KBM-7 (cell line): ENCODE data around the gene SNX1.

Experiments used
- DNase-seq: peaks from one replicate; pipeline ENCODE4 v3.0.0-alpha.2; 2015
- in situ Hi-C: fragments of 300-500 bp; cut with MboI; formaldehyde crosslinking; loops from 2 replicates; pipeline ENCODE4 v1.14.3; 2020; ENCODE audit warnings: low sequenced_read_pairs, low pct_unique_long_range_greater_than_20kb, mixed read lengths

The SNX1 gene

GRCh38 chr15:64156652-64157331 lies 61.0 kb downstream of the SNX1 start:
- DNase-seq: no peak
- in situ Hi-C loops: no loop called here

- no peak for DNase-seq
- in situ Hi-C loops: no loop called here
Measured at GRCh38 chr15:64157599-64158125, 61.9 kb downstream of the SNX1 start.

- DNase-seq: no peak
- in situ Hi-C loops: no loop called here
Measured at GRCh38 chr15:64158363-64159134, 62.8 kb downstream of the SNX1 start.

GRCh38 chr15:64161688-64162477 lies 66.1 kb downstream of the SNX1 start:
- in situ Hi-C loops: no loop called here

GRCh38 chr15:64162478-64162868 lies 66.7 kb downstream of the SNX1 start:
- in situ Hi-C loops: no loop called here
- no peak for DNase-seq

More at GRCh38 chr15:64161688-64162477, 66.1 kb downstream of the SNX1 start:
- no peak for DNase-seq

GRCh38 chr15:64162869-64163658 lies 67.3 kb downstream of the SNX1 start, which contains the start of gene PPIB:
Gene PPIB (minus strand): TSS chr15:64163022. CDS start chr15:64162986, 36 bp downstream.
- in situ Hi-C loops: no loop called here
- DNase-seq: peak; percentile 100

- peak; percentile 54 for DNase-seq
- in situ Hi-C loops: no loop called here
Measured at GRCh38 chr15:64163659-64164362, 68.0 kb downstream of the SNX1 start.

GRCh38 chr15:64164436-64164835 lies 68.7 kb downstream of the SNX1 start:
- no peak for DNase-seq
- in situ Hi-C loops: no loop called here

GRCh38 chr15:64166102-64166890 lies 70.5 kb downstream of the SNX1 start:
- in situ Hi-C loops: no loop called here

GRCh38 chr15:64180235-64180824 lies 84.5 kb downstream of the SNX1 start:
- DNase-seq: no peak
- in situ Hi-C loops: no loop called here

More at GRCh38 chr15:64166102-64166890, 70.5 kb downstream of the SNX1 start:
- DNase-seq: no peak

GRCh38 chr15:64182859-64183370 lies 87.1 kb downstream of the SNX1 start:
- in situ Hi-C loops: no loop called here
- DNase-seq: no peak

- in situ Hi-C loops: no loop called here
Measured at GRCh38 chr15:64185146-64185911, 89.5 kb downstream of the SNX1 start.

GRCh38 chr15:64187396-64188191 lies 91.8 kb downstream of the SNX1 start:
- in situ Hi-C loops: no loop called here
- DNase-seq: no peak

More at GRCh38 chr15:64185146-64185911, 89.5 kb downstream of the SNX1 start:
- no peak for DNase-seq
